GM12865 (cell line): ENCODE measurements around the gene ASTL.

Experiments
- DNase-seq: peaks from one replicate; pipeline ENCODE4 v3.0.0; 2010; ENCODE audit warnings: low read depth
- H3K4me3 ChIP-seq: 2 replicates; pipeline ENCODE4 v1.5.1; 2011; ENCODE audit warnings: mild to moderate bottlenecking, low read depth, low read length, control low read depth
- TF ChIP-seq, protein P1 (sequence below): IDR thresholded peaks from 2 replicates; pipeline ENCODE4 v1.5.1; 2011; ENCODE audit warnings: low read length, control low read depth, low read depth, inconsistent platforms; ENCODE audit not compliant: insufficient read depth; ENCODE audit errors: missing control alignments

The ASTL gene

DNA sequence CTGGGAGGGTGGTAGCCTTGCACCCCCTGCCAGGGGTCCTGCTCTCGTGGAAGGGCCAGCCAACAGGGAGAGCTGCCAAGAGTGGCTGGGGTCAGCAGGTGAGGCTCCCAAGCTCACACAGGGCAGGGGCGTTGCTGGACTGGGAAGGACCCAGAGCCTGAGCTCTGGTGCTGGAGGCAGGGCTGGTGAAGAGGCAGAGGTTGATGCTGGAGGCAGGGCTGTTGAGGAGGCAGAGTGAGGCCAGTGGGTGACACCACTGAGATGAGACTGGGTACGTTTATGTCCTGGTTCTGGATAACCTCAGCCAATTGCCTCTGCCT lies 29.0 kb downstream of the ASTL start:
- no peak for DNase-seq
- TF ChIP-seq, protein P1, sequence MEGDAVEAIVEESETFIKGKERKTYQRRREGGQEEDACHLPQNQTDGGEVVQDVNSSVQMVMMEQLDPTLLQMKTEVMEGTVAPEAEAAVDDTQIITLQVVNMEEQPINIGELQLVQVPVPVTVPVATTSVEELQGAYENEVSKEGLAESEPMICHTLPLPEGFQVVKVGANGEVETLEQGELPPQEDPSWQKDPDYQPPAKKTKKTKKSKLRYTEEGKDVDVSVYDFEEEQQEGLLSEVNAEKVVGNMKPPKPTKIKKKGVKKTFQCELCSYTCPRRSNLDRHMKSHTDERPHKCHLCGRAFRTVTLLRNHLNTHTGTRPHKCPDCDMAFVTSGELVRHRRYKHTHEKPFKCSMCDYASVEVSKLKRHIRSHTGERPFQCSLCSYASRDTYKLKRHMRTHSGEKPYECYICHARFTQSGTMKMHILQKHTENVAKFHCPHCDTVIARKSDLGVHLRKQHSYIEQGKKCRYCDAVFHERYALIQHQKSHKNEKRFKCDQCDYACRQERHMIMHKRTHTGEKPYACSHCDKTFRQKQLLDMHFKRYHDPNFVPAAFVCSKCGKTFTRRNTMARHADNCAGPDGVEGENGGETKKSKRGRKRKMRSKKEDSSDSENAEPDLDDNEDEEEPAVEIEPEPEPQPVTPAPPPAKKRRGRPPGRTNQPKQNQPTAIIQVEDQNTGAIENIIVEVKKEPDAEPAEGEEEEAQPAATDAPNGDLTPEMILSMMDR, result no peak
- no peak overlapping the region for H3K4me3 ChIP-seq

DNA sequence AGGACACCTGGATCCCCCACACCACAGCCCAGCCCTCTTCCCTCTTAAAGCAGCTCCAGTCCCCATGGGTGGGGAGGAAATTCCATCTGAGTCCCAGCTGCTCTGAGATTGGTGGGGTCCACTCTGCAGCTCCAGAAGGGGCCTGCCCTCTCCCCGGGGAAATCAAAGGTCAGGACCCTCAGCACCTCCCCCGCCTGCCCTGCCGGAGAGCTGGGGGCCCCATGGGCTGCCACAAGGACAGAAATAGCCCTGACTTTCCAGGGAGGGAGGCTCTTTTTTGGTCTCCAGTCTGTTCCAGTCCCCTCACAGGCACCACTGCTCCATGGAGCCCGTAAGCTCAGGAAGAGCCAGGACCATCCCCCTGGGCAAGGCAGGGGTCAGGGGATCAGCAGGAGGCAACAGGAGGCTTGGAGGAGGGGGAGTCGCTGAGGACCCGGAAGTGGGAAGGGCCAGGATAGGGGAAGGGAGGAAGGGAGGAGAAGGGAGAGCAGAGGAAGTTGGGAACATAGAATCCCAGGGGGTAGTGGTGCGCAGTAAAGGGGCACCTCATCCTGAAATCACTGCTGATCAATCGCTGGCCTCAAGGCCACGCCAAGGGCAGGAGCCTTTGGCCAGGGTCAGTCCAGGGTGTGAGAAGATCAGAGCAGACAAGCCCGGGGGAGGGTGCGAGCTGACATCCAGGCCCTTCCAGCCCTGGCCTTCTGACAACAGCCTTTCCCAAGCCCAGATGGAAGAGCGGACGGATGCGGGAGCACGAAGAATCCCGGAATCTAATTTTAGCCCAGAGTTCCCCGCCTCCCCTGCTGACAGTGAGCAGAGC lies 29.6 kb downstream of the ASTL start:
- no peak for DNase-seq
- TF ChIP-seq, protein P1, result no peak
- H3K4me3 ChIP-seq, result no peak overlapping the region

DNA sequence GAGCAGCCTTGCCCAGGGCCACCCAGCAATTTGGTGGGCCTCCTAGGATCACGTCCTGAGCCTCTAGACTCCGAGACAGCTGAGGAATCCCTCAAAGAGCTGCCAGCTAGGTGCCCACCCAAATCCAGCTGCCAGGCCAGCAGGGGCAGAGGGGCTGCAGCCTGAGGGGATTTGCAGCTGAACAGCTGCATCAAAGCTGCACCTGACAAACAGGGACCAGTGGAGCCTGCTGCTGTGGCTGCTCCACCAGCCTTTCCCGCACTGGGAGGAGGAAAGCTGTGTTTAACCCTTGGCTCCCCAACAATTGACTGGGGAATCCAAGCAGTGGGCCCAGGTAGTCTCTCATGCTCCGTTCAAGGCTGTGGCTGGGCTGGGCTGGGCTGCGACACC lies 30.2 kb downstream of the ASTL start:
- TF ChIP-seq, protein P1, result no peak
- no peak for DNase-seq
- H3K4me3 ChIP-seq, result no peak overlapping the region

DNA sequence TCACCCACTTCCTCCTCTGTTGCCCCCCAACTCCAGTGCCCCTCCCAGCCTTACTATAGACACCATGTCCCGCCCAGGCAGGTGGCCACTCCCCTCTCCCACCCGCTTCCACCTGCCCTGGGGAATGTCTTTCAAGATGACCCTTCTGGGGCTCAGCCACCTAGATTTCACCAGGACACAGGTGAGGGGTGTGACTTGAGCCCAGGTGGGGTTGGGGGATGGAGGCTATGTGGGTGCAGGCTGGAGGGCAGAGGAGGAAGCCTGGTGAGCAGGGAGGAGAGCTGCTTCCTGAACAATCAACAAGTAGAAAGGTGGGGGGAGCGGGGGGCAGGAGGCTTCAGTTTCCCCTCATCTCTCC lies 30.6 kb downstream of the ASTL start:
- TF ChIP-seq, protein P1, result no peak
- H3K4me3 ChIP-seq, result no peak overlapping the region
- DNase-seq, result no peak

DNA sequence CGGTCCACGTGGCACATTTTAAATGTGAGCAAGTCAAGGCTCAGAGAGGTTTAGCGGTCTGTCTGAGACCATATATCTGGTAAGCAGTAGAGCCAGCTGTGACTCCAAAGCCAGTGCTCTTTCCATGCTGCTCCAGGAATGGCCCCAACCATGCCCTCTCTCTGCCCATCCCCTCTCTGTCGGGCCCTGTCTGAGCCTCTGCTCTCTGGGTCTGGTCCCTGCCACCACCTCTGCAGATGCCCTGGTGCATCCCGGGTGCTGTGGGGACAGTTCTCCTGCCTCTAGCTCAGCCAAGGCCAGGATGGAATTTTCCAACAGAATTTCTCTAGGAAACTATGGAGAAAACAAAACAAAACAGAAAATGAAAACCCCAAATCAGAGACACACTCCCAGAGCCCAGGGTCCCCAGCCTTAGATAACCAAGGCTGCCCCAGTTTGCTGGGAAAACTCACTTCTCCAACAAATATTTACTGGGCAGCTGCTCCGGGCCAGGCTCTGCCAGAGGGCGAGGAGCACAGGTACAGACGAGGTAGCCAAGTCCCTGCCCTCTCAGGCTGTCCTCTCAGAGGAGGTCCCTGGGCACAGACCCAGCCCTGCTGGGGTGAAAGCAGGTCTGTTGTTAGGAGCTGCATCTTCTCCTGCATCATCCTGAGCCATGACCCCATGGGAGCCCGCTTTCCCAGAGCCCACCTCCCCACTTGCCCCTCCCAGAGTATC lies 31.2 kb downstream of the ASTL start:
- TF ChIP-seq, protein P1, result no peak
- H3K4me3 ChIP-seq, result no peak overlapping the region
- no peak for DNase-seq

DNA sequence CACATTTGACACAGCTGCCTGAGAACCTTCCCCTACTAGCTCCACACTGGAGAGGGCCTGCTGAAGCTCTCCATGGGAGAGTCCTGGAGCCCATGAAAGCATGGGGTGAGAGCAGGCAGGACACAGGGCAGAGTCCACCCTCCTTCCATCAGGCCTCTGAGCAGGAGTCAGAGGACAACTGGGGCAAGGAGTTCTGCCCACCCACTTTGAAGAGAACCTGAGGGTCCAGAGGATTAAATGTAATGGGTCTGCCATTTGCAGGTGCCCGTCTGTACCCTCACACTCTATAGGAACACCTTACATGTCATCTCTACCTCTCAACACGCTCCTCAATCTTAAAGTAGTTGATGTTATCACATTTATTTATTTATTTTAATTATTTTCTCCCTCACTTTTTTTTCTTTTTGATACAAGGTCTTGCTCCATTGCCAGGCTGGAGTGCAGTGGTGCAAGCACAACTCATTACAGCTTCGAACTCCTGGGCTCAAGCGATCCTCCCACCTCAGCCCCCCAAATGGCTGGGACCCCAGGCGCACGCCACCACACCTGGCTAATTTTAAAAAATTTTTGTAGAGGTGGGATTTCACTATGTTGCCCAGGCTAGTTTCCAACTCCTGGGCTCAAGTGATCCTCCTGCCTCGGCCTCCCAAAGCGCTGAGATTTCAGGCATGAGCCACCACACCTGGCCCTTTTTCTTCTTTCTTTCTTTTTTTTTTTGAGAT lies 32.1 kb downstream of the ASTL start:
- no peak overlapping the region for H3K4me3 ChIP-seq
- TF ChIP-seq, protein P1, result no peak
- no peak for DNase-seq
